Measurements from ENCODE around the gene NGRN.
"Not testable (repeated sequence)": the region's sequence is repeated elsewhere in the genome, so short reads cannot be mapped to it uniquely, and the experiment has no call there.

NGRN gene

GRCh38 chr15:90286678-90287077 is 21.2 kb downstream of the NGRN start:
- no peak for DNase-seq (ENCODE audit: low read depth)

GRCh38 chr15:90287101-90287500 is 21.6 kb downstream of the NGRN start:
- DNase-seq (ENCODE audit: low read depth), result no peak

- DNase-seq (ENCODE audit: low read depth), result no peak
Observed at GRCh38 chr15:90287946-90288345, 22.5 kb downstream of the NGRN start.

GRCh38 chr15:90291679-90292356 is 26.3 kb downstream of the NGRN start:
- no peak for DNase-seq (ENCODE audit: low read depth)

- not testable (repeated sequence) for DNase-seq (ENCODE audit: low read depth)
Observed at GRCh38 chr15:90293040-90293810, 27.8 kb downstream of the NGRN start.

- DNase-seq (ENCODE audit: low read depth), result no peak
Observed at GRCh38 chr15:90294159-90294558, 28.7 kb downstream of the NGRN start.

- DNase-seq (ENCODE audit: low read depth), result no peak
Observed at GRCh38 chr15:90294601-90295269, 29.3 kb downstream of the NGRN start.

- DNase-seq (ENCODE audit: low read depth), result no peak
Observed at GRCh38 chr15:90295270-90295648, 29.8 kb downstream of the NGRN start.

- DNase-seq (ENCODE audit: low read depth), result not testable (repeated sequence)
Observed at GRCh38 chr15:90296316-90296884, 30.9 kb downstream of the NGRN start.

GRCh38 chr15:90297021-90297420 is 31.5 kb downstream of the NGRN start:
- no peak for DNase-seq (ENCODE audit: low read depth)

- DNase-seq (ENCODE audit: low read depth), result no peak
Observed at GRCh38 chr15:90300541-90300940, 35.1 kb downstream of the NGRN start.

- no peak for DNase-seq (ENCODE audit: low read depth)
Observed at GRCh38 chr15:90300988-90301706, 35.7 kb downstream of the NGRN start.

- DNase-seq (ENCODE audit: low read depth), result no peak
Observed at GRCh38 chr15:90301707-90302300, 36.3 kb downstream of the NGRN start.

GRCh38 chr15:90305355-90305754 is 39.9 kb downstream of the NGRN start:
- not testable (repeated sequence) for DNase-seq (ENCODE audit: low read depth)

GRCh38 chr15:90305932-90306331 is 40.5 kb downstream of the NGRN start:
- DNase-seq (ENCODE audit: low read depth), result no peak

GRCh38 chr15:90306560-90306959 is 41.1 kb downstream of the NGRN start:
- DNase-seq (ENCODE audit: low read depth), result no peak

- no peak for DNase-seq (ENCODE audit: low read depth)
Observed at GRCh38 chr15:90307661-90308060, 42.2 kb downstream of the NGRN start.

GRCh38 chr15:90309020-90309419 is 43.5 kb downstream of the NGRN start:
- no peak for DNase-seq (ENCODE audit: low read depth)

- DNase-seq (ENCODE audit: low read depth), result no peak
Observed at GRCh38 chr15:90315278-90315982, 50.0 kb downstream of the NGRN start.

- no peak for DNase-seq (ENCODE audit: low read depth)
Observed at GRCh38 chr15:90316139-90316538, 50.7 kb downstream of the NGRN start.

GRCh38 chr15:90318591-90318990 is 53.1 kb downstream of the NGRN start:
- DNase-seq (ENCODE audit: low read depth), result no peak

All from HS-5 (cell line).